Ishikawa (cell line): ENCODE measurements around the gene HIBADH.

ENCODE experiments used
- CEBPB ChIP-seq: IDR thresholded peaks from 2 replicates; pipeline ENCODE4 v1.6.1; 2012
- CREB1 ChIP-seq: IDR thresholded peaks from 2 replicates; pipeline ENCODE4 v1.6.1; 2012; ENCODE audit warnings: low read depth
- EGR1 ChIP-seq: IDR thresholded peaks from 2 replicates; pipeline ENCODE4 v1.6.1; 2012
- EP300 ChIP-seq: IDR thresholded peaks from 2 replicates; pipeline ENCODE4 v1.6.1; 2012; ENCODE audit warnings: borderline replicate concordance
- FOXM1 ChIP-seq: IDR thresholded peaks from 2 replicates; pipeline ENCODE4 v1.6.1; 2012; ENCODE audit warnings: low read depth, borderline replicate concordance
- NFIC ChIP-seq: IDR thresholded peaks from 2 replicates; pipeline ENCODE4 v1.6.1; 2012
- RAD21 ChIP-seq: IDR thresholded peaks from 2 replicates; pipeline ENCODE4 v1.6.1; 2012; ENCODE audit warnings: low read depth
- TAF1 ChIP-seq: IDR thresholded peaks from 2 replicates; pipeline ENCODE4 v1.6.1; 2012; ENCODE audit warnings: low read depth, mild to moderate bottlenecking
- TCF12 ChIP-seq: IDR thresholded peaks from 2 replicates; pipeline ENCODE4 v1.6.1; 2012; ENCODE audit warnings: low read depth
- TEAD4 ChIP-seq: IDR thresholded peaks from 2 replicates; pipeline ENCODE4 v1.6.1; 2012
- YY1 ChIP-seq: IDR thresholded peaks from 2 replicates; pipeline ENCODE4 v1.6.1; 2012; ENCODE audit warnings: low read depth
- ZBTB7A ChIP-seq: IDR thresholded peaks from 2 replicates; pipeline ENCODE4 v1.6.1; 2012; ENCODE audit warnings: low read depth
- TF ChIP-seq, protein P1 (sequence below): IDR thresholded peaks from 2 replicates; pipeline ENCODE4 v1.6.1; 2012
- TF ChIP-seq, protein P2 (sequence below): IDR thresholded peaks from 2 replicates; pipeline ENCODE4 v1.6.1; 2012

DNA sequence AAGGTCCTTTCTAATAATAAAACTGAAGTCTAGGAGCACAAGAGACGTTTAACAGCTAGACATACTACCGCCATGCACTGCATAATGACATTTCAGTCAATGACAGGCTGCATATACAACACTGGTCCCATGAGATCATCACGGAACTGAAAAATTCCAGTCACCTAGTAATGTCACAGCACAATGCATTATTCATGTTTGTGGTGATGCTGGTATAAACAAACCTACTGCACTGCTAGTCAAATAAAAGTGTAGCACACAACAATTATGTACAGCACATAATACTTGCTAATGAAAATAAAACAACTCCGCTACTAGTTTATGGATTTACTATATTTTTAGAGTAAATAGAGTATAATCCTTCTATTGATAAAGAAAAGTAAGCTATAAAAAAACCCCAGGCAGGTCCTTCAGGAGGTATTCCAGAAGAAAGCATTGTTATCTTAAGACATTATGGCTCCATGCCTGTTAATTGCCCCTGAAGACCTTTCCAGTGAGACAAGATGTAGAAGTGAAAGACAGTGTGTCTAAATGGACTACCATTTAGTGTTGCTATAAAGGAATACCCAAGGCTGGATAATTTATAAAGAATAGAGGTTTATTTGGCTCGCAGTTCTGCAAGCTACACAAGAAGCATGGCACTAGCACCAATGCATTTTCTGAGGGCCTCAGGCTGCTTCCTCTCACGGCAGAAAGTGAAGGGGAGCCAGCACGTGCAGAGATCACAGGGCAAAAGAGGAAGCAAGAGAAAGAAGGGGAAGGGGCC is 47.1 kb downstream of the HIBADH start:
- no peak for TF ChIP-seq NFIC
- TF ChIP-seq, protein P1, sequence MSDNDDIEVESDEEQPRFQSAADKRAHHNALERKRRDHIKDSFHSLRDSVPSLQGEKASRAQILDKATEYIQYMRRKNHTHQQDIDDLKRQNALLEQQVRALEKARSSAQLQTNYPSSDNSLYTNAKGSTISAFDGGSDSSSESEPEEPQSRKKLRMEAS, result no peak
- no peak for TF ChIP-seq ZBTB7A
- no peak for TF ChIP-seq CREB1
- no peak for TF ChIP-seq TAF1
- no peak for TF ChIP-seq YY1
- no peak for TF ChIP-seq CEBPB
- TF ChIP-seq EP300, result no peak
- no peak for TF ChIP-seq FOXM1
- no peak for TF ChIP-seq EGR1
- no peak for TF ChIP-seq TEAD4
- TF ChIP-seq RAD21, result no peak
- TF ChIP-seq, protein P2, sequence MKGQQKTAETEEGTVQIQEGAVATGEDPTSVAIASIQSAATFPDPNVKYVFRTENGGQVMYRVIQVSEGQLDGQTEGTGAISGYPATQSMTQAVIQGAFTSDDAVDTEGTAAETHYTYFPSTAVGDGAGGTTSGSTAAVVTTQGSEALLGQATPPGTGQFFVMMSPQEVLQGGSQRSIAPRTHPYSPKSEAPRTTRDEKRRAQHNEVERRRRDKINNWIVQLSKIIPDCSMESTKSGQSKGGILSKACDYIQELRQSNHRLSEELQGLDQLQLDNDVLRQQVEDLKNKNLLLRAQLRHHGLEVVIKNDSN, result no peak
- TF ChIP-seq TCF12, result no peak
